ENCODE results near the gene CXorf49B.
"Not testable (repeated sequence)": the region's sequence is repeated elsewhere in the genome, so short reads cannot be mapped to it uniquely, and the experiment has no call there.

DNA sequence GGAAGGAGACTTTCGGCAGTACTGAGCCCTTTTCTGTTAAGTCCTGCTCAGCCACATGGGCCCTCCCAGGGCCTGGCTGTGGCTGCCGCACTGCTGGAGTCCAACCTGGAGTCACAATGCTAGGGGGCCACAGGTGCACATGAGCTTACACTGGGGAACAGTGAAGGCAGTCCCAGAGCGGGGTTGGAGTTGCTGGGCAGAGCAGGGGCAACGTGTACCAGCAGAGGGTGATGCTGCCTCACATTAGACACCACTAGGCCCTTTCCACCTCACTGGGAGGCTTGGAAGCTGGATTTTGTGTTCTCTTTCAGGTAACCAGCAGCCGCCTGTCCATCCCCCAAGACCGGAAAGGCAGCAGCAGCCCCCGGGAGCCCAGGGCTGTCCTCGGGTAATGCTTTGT is 2.5 kb downstream of the CXorf49B start:
- TF ChIP-seq POLR2A (IDR thresholded peaks at IDR 0.05): not testable (repeated sequence)
- TF ChIP-seq, protein P1, sequence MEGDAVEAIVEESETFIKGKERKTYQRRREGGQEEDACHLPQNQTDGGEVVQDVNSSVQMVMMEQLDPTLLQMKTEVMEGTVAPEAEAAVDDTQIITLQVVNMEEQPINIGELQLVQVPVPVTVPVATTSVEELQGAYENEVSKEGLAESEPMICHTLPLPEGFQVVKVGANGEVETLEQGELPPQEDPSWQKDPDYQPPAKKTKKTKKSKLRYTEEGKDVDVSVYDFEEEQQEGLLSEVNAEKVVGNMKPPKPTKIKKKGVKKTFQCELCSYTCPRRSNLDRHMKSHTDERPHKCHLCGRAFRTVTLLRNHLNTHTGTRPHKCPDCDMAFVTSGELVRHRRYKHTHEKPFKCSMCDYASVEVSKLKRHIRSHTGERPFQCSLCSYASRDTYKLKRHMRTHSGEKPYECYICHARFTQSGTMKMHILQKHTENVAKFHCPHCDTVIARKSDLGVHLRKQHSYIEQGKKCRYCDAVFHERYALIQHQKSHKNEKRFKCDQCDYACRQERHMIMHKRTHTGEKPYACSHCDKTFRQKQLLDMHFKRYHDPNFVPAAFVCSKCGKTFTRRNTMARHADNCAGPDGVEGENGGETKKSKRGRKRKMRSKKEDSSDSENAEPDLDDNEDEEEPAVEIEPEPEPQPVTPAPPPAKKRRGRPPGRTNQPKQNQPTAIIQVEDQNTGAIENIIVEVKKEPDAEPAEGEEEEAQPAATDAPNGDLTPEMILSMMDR (IDR thresholded peaks at IDR 0.05): not testable (repeated sequence)

Data from right lobe of liver (tissue), 4 donors.